GM03348 (cell line): ENCODE data around the gene ENOX1.
"Not testable (repeated sequence)": the region's sequence is repeated elsewhere in the genome, so short reads cannot be mapped to it uniquely, and the experiment has no call there.

Experiments used
- DNase-seq: peaks from one replicate; pipeline ENCODE4 v3.0.0; 2012; ENCODE audit warnings: low spot score

Gene ENOX1

GRCh38 chr13:43786766-43787517 lies at the start of gene ENOX1:
TSS of gene ENOX1 (minus strand) at chr13:43786972.
- DNase-seq = peak; percentile 88

GRCh38 chr13:43835701-43836100 lies 48.9 kb upstream of the ENOX1 start:
- DNase-seq = no peak

GRCh38 chr13:43831088-43831487 lies 44.3 kb upstream of the ENOX1 start:
- DNase-seq = peak; percentile 21

DNA sequence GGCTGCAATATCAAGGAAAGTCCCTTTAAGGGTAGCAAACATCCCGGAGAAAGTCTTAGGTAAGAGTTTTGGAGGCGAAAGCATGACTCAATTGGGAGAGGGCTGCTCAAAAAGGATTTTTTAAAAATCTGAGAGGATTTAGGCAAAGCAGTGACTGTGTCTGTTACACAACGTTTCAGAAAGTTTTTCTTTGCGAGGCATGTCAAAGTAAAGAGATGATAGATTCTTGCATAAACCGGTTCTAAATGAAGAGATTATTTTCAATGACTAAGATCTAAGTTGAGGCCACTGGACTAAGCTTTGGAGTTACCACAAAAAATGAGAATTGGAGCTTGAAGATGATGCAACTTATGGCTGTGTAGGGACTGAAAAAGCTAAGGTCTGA lies 43.7 kb upstream of the ENOX1 start:
- peak; percentile 68 for DNase-seq

DNA sequence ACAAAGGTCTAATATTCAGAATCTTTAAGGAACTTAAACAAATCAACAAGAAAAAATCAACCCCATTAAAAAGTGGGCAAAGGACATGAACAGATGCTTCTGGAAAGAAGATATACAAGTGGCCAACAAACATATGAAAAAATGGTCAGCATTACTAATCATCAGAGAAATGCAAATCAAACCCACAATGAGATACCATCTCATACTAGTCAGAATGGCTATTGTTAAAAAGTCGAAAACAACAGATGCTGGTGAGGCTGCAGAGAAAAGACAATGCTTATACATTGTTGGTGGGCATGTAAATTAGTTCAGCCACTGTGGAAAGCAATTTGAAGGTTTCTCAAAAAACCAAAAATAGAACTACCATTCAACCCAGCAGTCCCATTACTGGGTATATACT lies 37.9 kb upstream of the ENOX1 start:
- not testable (repeated sequence) for DNase-seq

DNA sequence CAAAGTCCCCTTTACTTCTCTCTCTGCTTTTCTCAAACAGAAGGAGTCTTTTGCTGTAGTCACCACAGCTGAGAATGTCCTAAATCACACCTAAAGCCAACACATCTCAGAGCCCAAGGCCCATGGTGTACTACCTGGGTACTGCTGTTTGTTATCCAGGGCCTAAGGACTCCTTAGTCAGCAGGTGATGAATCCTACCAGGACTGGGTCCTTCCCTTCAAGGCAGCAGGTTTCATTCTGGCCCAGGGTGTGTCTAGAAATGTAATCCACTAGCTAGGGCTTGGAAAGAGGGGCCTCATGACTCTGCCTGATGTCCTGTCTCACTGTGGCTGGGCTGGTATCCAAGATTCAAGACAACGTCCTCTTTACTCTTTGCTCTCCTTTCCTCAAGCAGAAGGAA lies 36.2 kb upstream of the ENOX1 start:
- no peak for DNase-seq

DNA sequence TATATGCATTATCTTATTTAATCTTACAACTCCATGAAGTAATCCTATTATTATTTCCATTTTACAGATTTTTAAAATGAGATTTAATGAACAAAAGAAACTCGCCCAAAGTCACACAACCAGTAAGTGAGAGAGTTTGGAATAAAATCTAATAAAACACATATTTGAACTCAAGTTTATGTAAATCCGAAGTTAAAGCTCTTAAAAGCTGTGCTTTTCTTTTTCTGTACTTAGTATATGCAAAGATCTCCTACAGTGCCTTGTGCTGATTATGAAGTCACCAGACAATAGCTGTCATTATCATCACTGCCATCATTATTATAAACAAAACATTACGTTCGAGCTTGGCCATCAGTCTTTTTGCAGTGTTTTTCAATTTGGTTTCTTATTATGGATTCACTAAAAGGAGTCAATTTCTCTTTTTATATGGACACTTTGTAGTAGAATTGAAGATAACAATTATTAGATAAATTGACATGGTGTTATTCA lies 29.7 kb upstream of the ENOX1 start:
- DNase-seq = no peak

- peak; percentile 81 for DNase-seq
Measured at GRCh38 chr13:43815204-43815603, 28.4 kb upstream of the ENOX1 start.

DNA sequence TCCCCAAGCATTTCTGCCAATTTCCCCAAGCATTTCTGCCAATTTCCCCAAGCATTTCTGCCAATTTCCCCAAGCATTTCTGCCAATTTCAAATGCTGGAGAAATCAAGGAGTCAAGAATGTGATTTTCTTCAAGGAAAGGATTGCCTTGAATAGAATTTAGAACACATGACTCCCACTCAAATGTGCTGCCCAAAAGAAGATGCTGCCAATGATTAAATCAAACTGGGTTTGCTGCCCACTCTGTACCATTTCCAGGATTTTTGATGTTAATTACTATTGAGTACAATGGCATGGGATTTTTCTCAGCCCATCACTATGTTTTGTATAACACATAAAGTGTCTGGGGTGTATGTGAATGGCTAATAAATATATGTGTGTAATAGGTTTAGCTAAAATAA lies 21.9 kb upstream of the ENOX1 start:
- DNase-seq = no peak

DNA sequence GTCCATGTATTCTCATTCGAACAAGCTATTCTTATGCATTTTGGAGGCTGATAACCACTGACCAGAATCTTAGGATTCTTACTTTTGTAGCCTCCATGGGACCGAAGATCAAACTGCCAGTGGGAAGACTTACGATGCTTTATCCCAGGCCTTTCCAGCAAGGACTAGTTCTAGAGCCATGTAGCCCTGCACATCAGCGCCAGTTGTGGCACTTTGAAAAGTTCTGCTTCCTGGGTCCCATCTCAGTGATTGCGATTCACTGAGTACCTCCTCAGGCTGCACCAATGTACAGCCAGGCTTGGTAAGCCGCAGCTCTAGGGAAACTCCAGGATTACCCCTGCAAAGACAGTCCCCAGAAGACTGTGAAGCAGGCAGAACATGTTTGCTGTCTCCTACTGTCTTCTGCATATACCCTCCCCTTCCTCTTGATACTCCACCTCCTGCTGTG lies 18.9 kb upstream of the ENOX1 start:
- DNase-seq = no peak

DNA sequence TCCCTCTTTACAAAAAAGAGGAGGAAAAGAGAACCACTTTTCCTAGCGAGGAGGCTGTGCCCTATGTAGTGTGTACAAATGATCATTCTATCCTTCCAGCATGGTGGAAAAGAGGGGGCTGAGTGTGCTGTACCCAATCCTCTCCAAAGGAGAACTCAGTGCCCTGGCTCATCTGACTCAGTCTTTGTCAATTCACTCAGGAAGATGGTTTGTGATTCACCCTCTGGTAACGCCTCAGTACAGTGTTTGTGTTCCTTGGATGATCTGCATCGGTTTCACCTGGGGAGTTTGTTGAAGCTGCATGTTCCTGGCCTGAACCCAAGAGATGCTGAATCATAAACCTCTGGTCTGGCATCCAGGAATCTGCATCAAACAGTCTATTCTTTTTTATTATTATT lies 18.3 kb upstream of the ENOX1 start:
- peak; percentile 77 for DNase-seq

DNA sequence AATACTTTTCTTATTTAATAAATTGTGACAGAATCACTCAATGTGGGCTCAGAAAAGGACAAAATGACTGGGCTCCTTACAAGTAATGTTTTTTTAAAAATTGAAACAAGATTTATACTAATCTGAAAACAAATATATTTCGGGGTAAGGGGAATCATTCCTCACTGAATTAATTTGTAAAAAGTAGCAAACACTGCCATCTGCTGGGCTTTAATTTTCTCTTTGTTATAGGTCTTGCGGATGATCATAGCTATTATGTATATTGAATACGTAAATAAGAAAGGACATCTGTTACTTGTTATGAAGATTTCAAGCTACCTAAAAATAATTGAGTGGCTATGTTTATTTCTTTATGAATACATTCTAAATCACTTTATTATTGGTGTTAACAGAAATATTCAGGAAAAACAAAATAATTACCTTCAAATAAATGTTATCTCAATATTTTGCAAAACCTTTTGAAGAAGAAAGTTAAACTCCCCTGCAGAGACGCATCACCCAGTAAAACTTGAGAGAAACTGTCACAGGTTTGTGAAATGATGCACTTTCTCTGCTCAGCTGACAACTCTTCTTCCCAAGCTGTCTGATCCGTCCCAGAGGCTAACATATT lies 17.8 kb upstream of the ENOX1 start:
- peak; percentile 52 for DNase-seq

DNA sequence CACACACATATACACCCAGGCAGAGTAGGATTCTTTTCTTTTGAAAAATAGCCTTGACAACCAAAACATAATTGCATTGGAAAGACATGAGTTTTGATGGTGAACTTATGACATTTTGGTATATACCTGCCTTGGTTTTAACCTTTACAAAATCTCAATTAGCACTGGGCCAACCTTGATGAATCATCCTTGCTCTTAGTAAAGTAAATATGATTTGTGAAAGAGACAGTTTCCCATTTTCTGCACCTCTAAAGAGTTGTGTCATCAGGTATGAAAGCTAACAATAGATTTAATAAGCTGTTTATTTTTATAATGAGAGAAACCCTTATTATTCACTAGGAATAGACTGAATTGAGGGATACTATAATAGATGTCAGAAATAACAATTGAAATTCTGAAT lies 15.7 kb upstream of the ENOX1 start:
- DNase-seq = no peak

DNA sequence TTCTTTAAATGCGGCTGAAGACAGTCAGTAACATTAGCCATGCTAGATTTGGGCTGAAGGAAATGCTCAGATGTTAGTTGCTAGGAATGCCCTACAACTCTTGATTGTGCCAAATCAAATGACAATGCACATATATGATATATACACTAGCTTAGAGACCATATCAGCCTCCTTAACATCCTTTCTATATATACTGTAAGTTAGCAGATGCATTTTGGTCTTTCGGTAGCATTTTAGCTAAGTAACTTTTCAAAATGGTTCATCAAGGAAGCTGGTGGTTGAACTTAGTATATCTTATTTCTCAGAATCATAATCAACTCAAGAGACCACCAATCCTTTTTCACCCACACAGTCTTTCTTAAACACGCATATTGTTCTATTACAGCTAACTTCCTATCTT lies 14.1 kb upstream of the ENOX1 start:
- DNase-seq = no peak

GRCh38 chr13:43799191-43799590 lies 12.4 kb upstream of the ENOX1 start:
- DNase-seq = no peak

GRCh38 chr13:43797869-43798268 lies 11.1 kb upstream of the ENOX1 start:
- DNase-seq = peak; percentile 34

DNA sequence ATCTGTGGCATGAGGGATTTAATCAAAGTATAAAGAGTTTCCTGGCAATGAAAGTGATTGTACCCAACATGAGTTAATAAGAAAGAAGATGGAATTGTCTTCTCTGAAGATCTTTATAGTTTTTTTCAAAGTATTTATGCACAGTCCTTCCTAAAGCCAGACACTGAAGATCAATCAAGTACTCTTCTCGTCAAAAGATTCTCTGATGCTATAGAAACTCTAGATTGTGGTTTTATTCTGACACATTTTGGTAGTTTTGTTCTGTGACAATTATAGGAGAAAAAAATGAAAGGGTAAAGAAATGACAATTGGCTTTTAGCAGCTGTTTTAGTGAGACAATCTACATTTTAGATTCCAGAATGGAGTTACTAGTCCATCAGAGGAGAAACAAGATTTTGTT lies 10.4 kb upstream of the ENOX1 start:
- DNase-seq = no peak

DNA sequence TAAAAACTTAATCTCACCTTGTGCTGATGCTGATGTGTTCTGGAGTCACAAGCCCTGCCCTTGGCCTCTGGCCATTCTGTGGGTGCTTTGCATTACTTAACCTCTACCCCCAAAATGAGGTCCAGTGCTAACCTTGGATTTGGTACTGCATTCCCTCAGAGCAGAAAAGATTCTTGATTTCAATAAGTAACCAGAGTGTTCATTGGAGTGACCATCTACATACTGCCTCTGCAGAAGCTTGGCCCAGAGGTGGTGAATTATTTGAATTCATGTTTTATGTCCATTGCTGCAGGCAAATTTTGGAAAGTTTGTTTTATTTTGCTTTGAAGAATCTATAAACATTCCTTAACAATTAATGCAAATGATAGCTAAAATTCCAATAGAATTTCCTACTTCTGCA lies 7.6 kb upstream of the ENOX1 start:
- DNase-seq = no peak

DNA sequence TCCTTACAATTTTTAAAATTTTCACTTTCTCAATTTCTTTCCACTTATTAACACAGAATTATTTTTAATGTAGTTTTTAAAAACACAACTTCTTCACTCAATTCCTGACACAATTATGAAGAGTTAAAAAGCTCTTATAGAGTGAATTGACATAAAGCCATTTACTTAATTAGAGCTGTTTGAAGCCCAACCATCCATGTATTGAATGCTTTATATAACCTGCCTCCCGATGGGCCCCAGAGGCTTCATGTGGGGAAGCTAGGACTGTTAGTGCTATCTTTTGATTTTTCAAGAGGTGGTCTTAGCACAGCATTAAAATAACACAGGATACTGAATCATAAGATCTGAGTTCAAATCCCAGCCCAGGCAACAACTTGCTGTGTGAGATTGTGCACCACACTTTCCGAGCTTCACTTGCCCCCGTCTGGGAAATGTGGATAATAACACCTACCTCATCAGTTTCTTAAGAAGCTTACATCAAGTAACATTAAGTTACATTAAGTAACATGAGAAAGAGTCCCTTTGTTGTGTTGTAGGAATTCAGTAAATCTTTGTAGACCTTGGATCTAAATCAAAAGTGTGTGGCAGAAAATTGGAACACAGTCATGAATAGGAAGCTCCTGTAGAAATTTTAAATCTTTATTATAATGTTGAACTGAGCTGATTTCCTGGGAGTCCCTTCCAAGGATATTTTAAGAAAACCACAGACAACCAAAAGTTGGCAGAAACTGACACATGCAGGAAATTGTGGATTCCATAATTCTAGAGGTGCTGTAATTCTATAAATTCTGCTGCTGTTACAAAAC lies 5.5 kb upstream of the ENOX1 start:
- DNase-seq = peak; percentile 50

- DNase-seq = peak; percentile 38
Measured at GRCh38 chr13:43787997-43788396, 1.2 kb upstream of the ENOX1 start.

DNA sequence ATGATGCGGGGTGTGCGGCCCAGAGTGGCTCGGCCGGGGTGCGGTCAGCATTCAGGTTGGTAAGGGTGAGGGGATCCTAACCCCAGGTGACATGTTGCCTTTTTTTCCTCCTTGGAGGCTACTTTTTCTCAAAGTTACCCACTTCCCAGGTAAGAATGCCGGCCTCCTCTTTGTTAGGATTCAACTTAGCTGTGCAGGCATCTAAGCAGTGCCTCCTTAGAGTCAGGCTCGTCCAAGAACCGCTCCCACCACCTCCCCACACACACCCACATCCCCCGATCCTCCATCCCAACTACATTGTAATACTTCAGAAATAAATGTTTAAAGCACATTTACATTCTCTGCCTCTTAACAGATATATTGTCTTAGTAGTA lies 733 bp upstream of the ENOX1 start:
- DNase-seq = no peak

- DNase-seq = no peak
Measured at GRCh38 chr13:43786472-43786765, 353 bp downstream of the ENOX1 start.
